22Rv1 (cell line): Measurements from ENCODE around the gene SPEF2.

Experiments
- CTCF ChIP-seq: fragments of 450-650 bp; IDR thresholded peaks from 2 replicates; pipeline ENCODE4 v1.5.1; 2017; ENCODE audit warnings: mild to moderate bottlenecking
- ZFX ChIP-seq: fragments of 450-650 bp; IDR thresholded peaks from 2 replicates; pipeline ENCODE4 v1.6.1; 2017; ENCODE audit warnings: antibody characterized with exemption, borderline replicate concordance

DNA sequence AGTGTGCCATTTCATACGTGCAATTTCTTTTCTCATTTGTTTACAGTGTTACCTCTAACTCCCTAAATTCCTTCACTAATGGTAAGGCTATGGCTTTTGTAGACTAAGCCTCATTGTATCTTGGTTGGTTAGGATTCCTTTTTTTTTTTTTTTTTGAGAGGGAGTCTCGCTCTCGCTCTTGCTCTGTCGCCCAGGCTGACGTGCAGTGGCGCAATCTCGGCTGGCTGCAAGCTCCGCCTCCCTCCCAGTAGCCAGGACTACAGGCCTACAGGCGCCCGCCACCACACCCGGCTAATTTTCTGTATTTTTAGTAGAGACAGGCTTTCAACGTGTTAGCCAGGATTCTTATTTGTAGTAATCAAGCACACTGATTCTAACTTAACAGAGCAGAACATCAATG, 57.7 kb downstream of the SPEF2 start:
- no peak for TF ChIP-seq CTCF
- TF ChIP-seq ZFX, result no peak
